GM19452 (cell line): Measurements from ENCODE around the gene NPC1L1.

ENCODE experiments used
- ATAC-seq: cut with Tn5 transposase; IDR thresholded peaks from one replicate; pipeline ENCODE4 v1.9.1; 2021; ENCODE audit not compliant: unreplicated experiment

Gene NPC1L1

GRCh38 chr7:44472843-44473242 lies 68.3 kb downstream of the NPC1L1 start:
- no peak for ATAC-seq

DNA sequence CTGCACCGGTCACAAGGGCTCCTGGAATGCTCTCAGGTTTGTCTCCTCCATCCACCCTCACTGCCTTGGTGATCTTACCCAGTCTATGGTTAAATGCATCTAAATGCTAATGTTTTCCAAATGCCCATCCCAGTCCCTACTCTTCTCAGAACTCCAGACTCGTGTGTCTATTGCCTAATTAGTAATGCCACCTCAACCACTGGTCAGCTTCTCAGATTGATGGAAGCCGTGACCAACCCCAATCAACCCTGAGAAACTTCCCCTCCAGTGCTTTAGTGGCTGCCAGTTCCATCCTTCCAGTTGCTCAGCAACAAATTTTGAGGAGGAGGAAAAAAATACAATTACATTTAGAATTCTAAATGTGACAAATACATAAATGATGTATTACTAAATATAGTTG lies 69.3 kb downstream of the NPC1L1 start:
- no peak for ATAC-seq

- no peak for ATAC-seq
Observed at GRCh38 chr7:44471436-44471835, 69.7 kb downstream of the NPC1L1 start.

DNA sequence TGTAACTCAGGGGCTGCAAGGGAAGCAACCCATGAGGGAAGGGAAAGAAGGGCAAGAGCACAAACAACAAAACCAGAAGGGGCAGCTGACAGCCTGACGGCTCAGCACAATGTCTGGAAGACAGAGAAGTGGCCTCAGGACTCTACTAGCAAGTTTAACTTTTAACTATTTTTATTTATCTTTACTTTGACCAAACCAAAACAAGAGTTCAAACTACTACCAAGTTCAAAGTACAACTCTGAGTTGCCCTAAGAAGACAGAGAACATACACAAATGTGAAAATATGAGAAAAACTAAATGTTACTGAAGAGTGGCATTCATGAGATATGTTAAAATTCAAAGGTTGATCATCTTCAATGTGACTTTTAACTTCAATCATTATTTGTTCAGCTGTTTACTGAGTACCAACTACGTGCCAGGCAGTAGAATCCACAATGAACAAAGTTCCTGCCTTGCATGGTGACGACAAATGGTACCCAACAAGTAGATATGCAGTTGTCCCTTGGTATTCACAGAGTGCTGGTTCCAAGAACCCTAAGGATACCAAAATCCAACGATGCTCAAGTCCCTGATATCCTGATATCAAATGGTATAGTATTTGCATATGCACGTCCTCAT lies 70.4 kb downstream of the NPC1L1 start:
- no peak for ATAC-seq

DNA sequence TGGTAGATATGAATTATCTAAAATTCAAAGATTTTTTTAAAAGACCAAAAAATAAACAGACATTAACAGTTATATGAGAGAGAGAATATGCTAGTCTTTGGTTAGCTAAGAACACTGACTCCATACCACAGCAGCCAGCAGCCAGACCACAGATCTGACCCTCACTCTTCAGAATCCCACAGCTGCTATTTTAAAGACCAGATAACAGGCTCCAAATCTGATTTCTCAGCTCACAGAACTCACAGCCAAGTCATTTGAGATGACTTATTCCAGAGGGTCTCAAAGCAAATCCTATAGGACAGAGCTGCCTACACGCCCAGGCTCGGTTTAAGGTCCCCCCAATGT lies 71.0 kb downstream of the NPC1L1 start:
- ATAC-seq, result no peak

DNA sequence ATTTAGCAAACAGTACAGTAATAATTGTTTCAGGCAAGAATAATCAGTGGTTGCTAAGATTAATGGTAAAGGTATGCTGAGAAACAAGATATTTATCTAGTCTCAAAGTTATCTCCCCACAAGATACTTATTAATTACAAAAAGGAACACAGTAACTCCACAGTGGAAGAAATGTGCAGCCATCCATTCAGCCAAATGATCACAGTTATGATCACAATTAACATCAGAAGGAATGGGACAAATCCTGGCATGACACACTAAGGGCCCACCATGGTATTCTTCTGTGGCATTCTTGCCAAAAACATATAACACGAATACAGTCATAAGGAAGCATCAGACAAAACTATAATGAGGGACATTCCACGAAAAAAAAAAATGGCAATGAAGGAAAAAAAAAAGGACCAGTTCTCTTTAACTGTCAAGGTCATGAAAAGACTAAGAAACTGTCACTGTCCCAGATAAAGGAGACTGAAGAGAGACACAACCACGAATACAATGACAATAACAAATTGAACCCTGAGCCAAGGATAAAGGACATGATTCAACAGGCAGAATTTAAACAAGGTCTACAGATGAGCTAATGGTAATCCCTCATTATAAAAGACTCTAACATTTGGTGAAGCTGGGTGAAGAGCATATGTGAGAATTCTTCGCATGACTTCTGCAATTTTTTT lies 71.5 kb downstream of the NPC1L1 start:
- ATAC-seq, result no peak

GRCh38 chr7:44467217-44467548 lies 73.9 kb downstream of the NPC1L1 start:
- no peak for ATAC-seq

GRCh38 chr7:44466300-44467216 lies 74.6 kb downstream of the NPC1L1 start:
- ATAC-seq, result no peak

DNA sequence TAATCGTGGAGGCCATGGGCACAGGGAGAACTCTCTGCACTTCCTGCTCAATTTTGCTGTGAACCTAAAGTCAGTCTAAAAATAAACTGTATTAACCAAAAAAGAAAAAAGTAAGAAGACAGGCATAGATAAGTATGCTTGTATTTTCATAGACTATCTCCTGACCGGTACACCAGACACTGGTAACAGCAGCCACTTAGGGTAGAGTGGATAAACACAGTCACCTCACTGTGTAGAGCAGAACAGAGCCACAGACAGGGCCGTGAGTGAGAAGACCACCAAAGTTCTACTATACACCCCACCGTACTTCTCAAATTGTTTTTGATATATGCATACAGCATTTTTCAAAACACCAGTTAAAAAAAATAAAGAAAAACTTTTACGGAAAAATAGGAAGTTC lies 75.6 kb downstream of the NPC1L1 start:
- ATAC-seq, result no peak

GRCh38 chr7:44463169-44463808 lies 77.8 kb downstream of the NPC1L1 start:
- ATAC-seq, result no peak
